Fibroblast of lung (primary cell): ENCODE measurements around the gene ZBTB40.

Experiments used
- CTCF ChIP-seq, 2 donors: IDR thresholded peaks in 1 of 2; conservative IDR thresholded peaks in 1 of 2; 1 replicate in 1 of 2; 2 replicates in 1 of 2; pipeline ENCODE4 v1.5.1; 2011 to 2012; ENCODE audit warnings: low read length in 2 of 2, control low read depth in 1 of 2, inconsistent platforms in 1 of 2, low read depth in 1 of 2, mild to moderate bottlenecking in 1 of 2
- EZH2 ChIP-seq: IDR thresholded peaks from 2 replicates; pipeline ENCODE4 v1.5.1; 2012; ENCODE audit warnings: low read length, control low read depth, mild to moderate bottlenecking; ENCODE audit errors: missing control alignments

GRCh38 chr1:22539510-22540118 lies 88.0 kb downstream of the ZBTB40 start:
- no peak for TF ChIP-seq CTCF (conservative IDR thresholded peaks at IDR 0.05 in 1 of 2, IDR thresholded peaks at IDR 0.05 in 1 of 2; ENCODE audit: low read depth in 1 of 2, low read length in 2 of 2)
- TF ChIP-seq EZH2, result no peak
